Lower leg skin (tissue), 3 donors: ENCODE data around the gene DDI1.

Source experiments
- POLR2A ChIP-seq, 2 donors: fragments of 450-650 bp; IDR thresholded peaks; one replicate each; pipeline ENCODE4 v1.6.1; 2016 to 2017; ENCODE audit warnings: antibody characterized with exemption in 2 of 2, mild to moderate bottlenecking in 1 of 2, moderate library complexity in 1 of 2
- TF ChIP-seq, protein P1 (sequence below), 3 donors: fragments of 450-650 bp; IDR thresholded peaks; one replicate each; pipeline ENCODE4 v1.5.1; 2016; ENCODE audit warnings: antibody characterized with exemption in 3 of 3, mild to moderate bottlenecking in 3 of 3, moderate library complexity in 2 of 3

- TF ChIP-seq, protein P1, sequence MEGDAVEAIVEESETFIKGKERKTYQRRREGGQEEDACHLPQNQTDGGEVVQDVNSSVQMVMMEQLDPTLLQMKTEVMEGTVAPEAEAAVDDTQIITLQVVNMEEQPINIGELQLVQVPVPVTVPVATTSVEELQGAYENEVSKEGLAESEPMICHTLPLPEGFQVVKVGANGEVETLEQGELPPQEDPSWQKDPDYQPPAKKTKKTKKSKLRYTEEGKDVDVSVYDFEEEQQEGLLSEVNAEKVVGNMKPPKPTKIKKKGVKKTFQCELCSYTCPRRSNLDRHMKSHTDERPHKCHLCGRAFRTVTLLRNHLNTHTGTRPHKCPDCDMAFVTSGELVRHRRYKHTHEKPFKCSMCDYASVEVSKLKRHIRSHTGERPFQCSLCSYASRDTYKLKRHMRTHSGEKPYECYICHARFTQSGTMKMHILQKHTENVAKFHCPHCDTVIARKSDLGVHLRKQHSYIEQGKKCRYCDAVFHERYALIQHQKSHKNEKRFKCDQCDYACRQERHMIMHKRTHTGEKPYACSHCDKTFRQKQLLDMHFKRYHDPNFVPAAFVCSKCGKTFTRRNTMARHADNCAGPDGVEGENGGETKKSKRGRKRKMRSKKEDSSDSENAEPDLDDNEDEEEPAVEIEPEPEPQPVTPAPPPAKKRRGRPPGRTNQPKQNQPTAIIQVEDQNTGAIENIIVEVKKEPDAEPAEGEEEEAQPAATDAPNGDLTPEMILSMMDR (IDR thresholded peaks at IDR 0.05): no peak
- no peak for TF ChIP-seq POLR2A (IDR thresholded peaks at IDR 0.05)
Measured at GRCh38 chr11:104005234-104005855, 31.1 kb upstream of the DDI1 start.
